Measurements from ENCODE around the gene TUBA3E.
"Not testable (repeated sequence)": the region's sequence is repeated elsewhere in the genome, so short reads cannot be mapped to it uniquely, and the experiment has no call there.

- TF ChIP-seq POLR2AphosphoS5 (IDR thresholded peaks at IDR 0.05; ENCODE audit: low read depth, low read length); POLR2A (IDR thresholded peaks at IDR 0.05; ENCODE audit: low read depth, low read length); TAF1 (IDR thresholded peaks at IDR 0.05; ENCODE audit: borderline replicate concordance, low read depth, low read length): not testable (repeated sequence)
These were observed 32.1 kb upstream of the TUBA3E start for GRCh38 chr2:130230376-130230775.
